H1 (cell line): ENCODE data around the gene HHIP. TPM values are rescaled to one million over a fixed set of nuclear protein-coding genes. Genes with fewer than 3 reads are reported as not detected.

Source experiments
- CTCF ChIA-PET: fragments of 300-600 bp; sonication (Branson Sonifier 250); formaldehyde crosslinking; loops from one replicate; lab custom pipeline; 2021; ENCODE audit not compliant: partially characterized antibody; lab: Charles Lee
- POLR2A ChIA-PET: fragments of 300-600 bp; sonication (Branson Sonifier 250); formaldehyde crosslinking; loops from one replicate; lab custom pipeline; 2021; ENCODE audit warnings: inconsistent platforms; ENCODE audit not compliant: partially characterized antibody; lab: Charles Lee
- DNase-seq, 2 experiments: peaks; one replicate each; pipeline versions ENCODE4 v3.0.0 to v3.0.0-alpha.2; 2010 to 2022; ENCODE audit warnings: low spot score in 2 of 2, low read depth in 1 of 2, mixed read lengths in 1 of 2
- FAIRE-seq: peaks from 2 replicates; lab custom pipeline; 2011; peaks lifted over from hg19 to GRCh38; lab: Jason Lieb, UNC
- H2AFZ ChIP-seq: 2 replicates; pipeline ENCODE4 v1.8.1; 2012; ENCODE audit warnings: low read length, inconsistent platforms
- H2AK5ac ChIP-seq: 2 replicates; pipeline ENCODE4 v1.6.1; 2013; ENCODE audit warnings: low read depth, low read length
- H2BK120ac ChIP-seq: replicated peaks from 2 replicates; pipeline ENCODE3; 2013; ENCODE audit warnings: low read depth, low read length, inconsistent platforms
- H2BK12ac ChIP-seq: 2 replicates; pipeline ENCODE4 v1.6.1; 2013; ENCODE audit warnings: low read depth, low read length
- H2BK15ac ChIP-seq: 2 replicates; pipeline ENCODE4 v1.6.1; 2013; ENCODE audit warnings: low read length
- H2BK20ac ChIP-seq: 2 replicates; pipeline ENCODE4 v1.6.1; 2013; ENCODE audit warnings: low read length
- H2BK5ac ChIP-seq: 2 replicates; pipeline ENCODE4 v1.6.1; 2013; ENCODE audit warnings: low read depth, low read length
- H3K14ac ChIP-seq: 2 replicates; pipeline ENCODE4 v1.6.1; 2013; ENCODE audit warnings: inconsistent platforms; ENCODE audit not compliant: insufficient read length
- H3K18ac ChIP-seq: 2 replicates; pipeline ENCODE4 v1.6.1; 2013; ENCODE audit warnings: low read length; ENCODE audit errors: extremely low read depth
- H3K23ac ChIP-seq: 2 replicates; pipeline ENCODE4 v1.6.1; 2013; ENCODE audit warnings: inconsistent platforms; ENCODE audit not compliant: insufficient read length
- H3K23me2 ChIP-seq: 2 replicates; pipeline ENCODE4 v1.6.1; 2013; ENCODE audit warnings: low read depth, low read length
- H3K27ac ChIP-seq: 2 replicates; pipeline ENCODE4 v1.6.1; 2011; ENCODE audit warnings: low read depth, low read length, inconsistent platforms
- H3K27me3 ChIP-seq, 4 experiments: replicated peaks in 1 of 4; 1 replicate in 1 of 4; 2 replicates in 3 of 4; pipeline versions ENCODE4 v1.6.1 to v1.8.1; 2011 to 2013; ENCODE audit warnings: low read length in 3 of 4, mild to moderate bottlenecking in 3 of 4, inconsistent platforms in 2 of 4, mixed read lengths in 2 of 4, moderate library complexity in 1 of 4; ENCODE audit not compliant: control insufficient read depth in 3 of 4, insufficient read depth in 3 of 4; ENCODE audit errors: extremely low read depth in 1 of 4
- H3K36me3 ChIP-seq, 4 experiments: 2 replicates each; pipeline versions ENCODE4 v1.6.1 to v1.8.1; 2011 to 2013; ENCODE audit warnings: mild to moderate bottlenecking in 4 of 4, low read length in 3 of 4, moderate library complexity in 2 of 4, control low read depth in 1 of 4, inconsistent platforms in 1 of 4; ENCODE audit not compliant: insufficient read depth in 4 of 4, control insufficient read depth in 2 of 4
- H3K4ac ChIP-seq: replicated peaks from 2 replicates; pipeline ENCODE3; 2013; ENCODE audit warnings: low read length, low read depth, mixed read lengths, inconsistent platforms; ENCODE audit not compliant: insufficient read length
- H3K4me1 ChIP-seq, 4 experiments: replicated peaks in 1 of 4; 1 replicate in 1 of 4; 2 replicates in 3 of 4; pipeline versions ENCODE4 v1.6.1 to v1.8.1; 2011 to 2013; ENCODE audit warnings: low read length in 3 of 4, inconsistent platforms in 2 of 4, mixed read lengths in 1 of 4; ENCODE audit not compliant: insufficient read depth in 4 of 4, control insufficient read depth in 3 of 4
- H3K4me2 ChIP-seq, 2 experiments: 2 replicates each; pipeline versions ENCODE4 v1.6.1 to v1.8.1; 2011 to 2013; ENCODE audit warnings: low read depth in 2 of 2, low read length in 2 of 2, control low read depth in 1 of 2, inconsistent platforms in 1 of 2, mild to moderate bottlenecking in 1 of 2; ENCODE audit not compliant: insufficient read depth in 1 of 2
- H3K4me3 ChIP-seq, 4 experiments: fragments of 200-600, 300-600 bp in 1 of 4; sonication (generic), shearing (Covaris generic), sonication (Bioruptor Twin) in 1 of 4; 2 replicates each; pipeline versions ENCODE4 v1.5.1 to v1.8.1; 2011 to 2016; ENCODE audit warnings: low read length in 4 of 4, low read depth in 3 of 4, control low read depth in 2 of 4, inconsistent platforms in 2 of 4, mild to moderate bottlenecking in 2 of 4, mixed read lengths in 1 of 4, moderate library complexity in 1 of 4; ENCODE audit not compliant: insufficient read depth in 2 of 4; ENCODE audit errors: extremely low read depth in 1 of 4
- H3K56ac ChIP-seq: replicated peaks from 2 replicates; pipeline ENCODE3; 2013; ENCODE audit warnings: low read depth, mild to moderate bottlenecking, mixed read lengths, low read length, inconsistent platforms; ENCODE audit not compliant: insufficient read length
- H3K79me1 ChIP-seq: 2 replicates; pipeline ENCODE4 v1.6.1; 2013; ENCODE audit warnings: low read depth, low read length, control low read depth
- H3K79me2 ChIP-seq, 2 experiments: 2 replicates each; pipeline versions ENCODE4 v1.6.1 to v1.8.1; 2012 to 2013; ENCODE audit warnings: low read length in 2 of 2, mild to moderate bottlenecking in 2 of 2, inconsistent platforms in 1 of 2; ENCODE audit not compliant: insufficient read depth in 2 of 2, control insufficient read depth in 1 of 2
- H3K9ac ChIP-seq, 4 experiments: replicated peaks in 1 of 4; 1 replicate in 1 of 4; 2 replicates in 3 of 4; pipeline versions ENCODE4 v1.6.1 to v1.8.1; 2011 to 2013; ENCODE audit warnings: low read depth in 3 of 4, low read length in 3 of 4, control low read depth in 2 of 4, mild to moderate bottlenecking in 2 of 4, moderate library complexity in 2 of 4, inconsistent platforms in 1 of 4; ENCODE audit errors: extremely low read depth in 1 of 4
- H3K9me3 ChIP-seq, 2 experiments: 2 replicates each; pipeline versions ENCODE4 v1.6.1 to v1.8.1; 2012 to 2013; ENCODE audit warnings: mild to moderate bottlenecking in 2 of 2, moderate library complexity in 2 of 2, control low read depth in 1 of 2, inconsistent platforms in 1 of 2, low read depth in 1 of 2, low read length in 1 of 2, mixed read lengths in 1 of 2; ENCODE audit not compliant: insufficient read depth in 2 of 2
- H4K20me1 ChIP-seq, 2 experiments: replicated peaks in 1 of 2; 2 replicates each; pipeline versions ENCODE3 to v1.8.1; 2011 to 2013; ENCODE audit warnings: inconsistent platforms in 2 of 2, low read length in 2 of 2, mild to moderate bottlenecking in 1 of 2; ENCODE audit not compliant: insufficient read depth in 2 of 2, control insufficient read depth in 1 of 2
- H4K5ac ChIP-seq: 2 replicates; pipeline ENCODE4 v1.6.1; 2013; ENCODE audit warnings: low read length, low read depth, mixed read lengths, inconsistent platforms; ENCODE audit not compliant: insufficient read length
- H4K8ac ChIP-seq: 2 replicates; pipeline ENCODE4 v1.8.0; 2013; ENCODE audit warnings: mild to moderate bottlenecking, moderate library complexity, low read length, inconsistent platforms; ENCODE audit not compliant: insufficient read depth; ENCODE audit errors: extremely low read depth
- H4K91ac ChIP-seq: replicated peaks from 2 replicates; pipeline ENCODE3; 2013; ENCODE audit warnings: low read length, mixed read lengths, inconsistent platforms; ENCODE audit not compliant: insufficient read length
- WGBS, 2 experiments: shearing (Covaris generic) in 1 of 2; methylation state at CpG; one replicate each; pipeline versions ENCODE4 v1.1.6 to v1.1.7; 2013 to 2015; ENCODE audit warnings: low lambda C conversion rate in 2 of 2, mixed read lengths in 2 of 2, inconsistent platforms in 1 of 2, low coverage in 1 of 2, missing lambda C conversion rate in 1 of 2; ENCODE audit not compliant: insufficient replicate concordance in 2 of 2, insufficient coverage in 1 of 2, insufficient read length in 1 of 2; ENCODE audit errors: extremely low coverage in 1 of 2, missing lambda C conversion rate in 1 of 2; 5-methylcytosine and 5-hydroxymethylcytosine counted together
- polyA plus RNA-seq, 7 experiments: library from polyadenylated mRNA; depleted of rRNA in 3 of 7; stranded (reverse) in 5 of 7; unstranded in 2 of 7; fragments of >200 nt in 5 of 7; fragments of 200-250 nt in 2 of 7; gene quantifications; 1 replicate in 5 of 7; 2 replicates in 1 of 7; 4 replicates in 1 of 7; pipeline versions ENCODE4 v1.2.1 to v1.2.3, GENCODE V29; 2011 to 2013; ENCODE audit warnings: missing spikeins in 2 of 7, mixed read lengths in 2 of 7
- total RNA-seq: library from RNA; stranded (reverse); fragmentation: NEBNext Ultra II Directional; extraction: Animal tissue kit (Norgen Biotek cat#: 25700); gene quantifications from 2 replicates; pipeline ENCODE4 v1.2.1, GENCODE V29; 2021

HHIP gene
- total and polyA plus RNA-seq, 2 of the 8 experiments (the other 6 are each of a cell fraction or from before 2014, with no cell fraction given): 0.05 to 1.3 TPM

GRCh38 chr4:144685911-144686310 is 40.0 kb downstream of the HHIP start:
- Histone ChIP-seq H3K9me3 (no peaks in the 10 kb centered on the region), H2BK20ac (no peak overlapping the region), H3K4me2 (no peak overlapping the region), H3K27ac (no peak overlapping the region), H4K20me1 (no peaks in the 10 kb centered on the region), H3K4me3 (no peak overlapping the region), H3K23me2 (no peaks in the 10 kb centered on the region), H3K14ac (no peak overlapping the region), H3K79me1 (no peaks in the 10 kb centered on the region), H3K18ac (peak overlapping the region; percentile 62), H4K91ac (no peak overlapping the region), H3K4ac (no peak overlapping the region), H3K36me3 (no peaks in the 10 kb centered on the region), H2AFZ (no peak overlapping the region), H2BK5ac (no peak overlapping the region), H4K8ac (no peak overlapping the region), H2BK12ac (no peak overlapping the region), H3K4me1 (peaks cover 0 to 2% (median under 1%) of the 10 kb centered on the region in 4 experiments; a peak in 2 of 7 replicates), H2AK5ac (no peak overlapping the region), H2BK15ac (no peak overlapping the region), H3K9ac (no peak overlapping the region), H3K79me2 (no peaks in the 10 kb centered on the region), H2BK120ac (no peak overlapping the region), H3K23ac (no peak overlapping the region), H4K5ac (no peak overlapping the region), H3K56ac (no peak overlapping the region), H3K27me3 (no peaks in the 10 kb centered on the region)
- ChIA-PET POLR2A (no interaction called here), CTCF (no interaction called here)
- no peak for FAIRE-seq
- 97% methylated on average over 3 of the region's 3 CpGs; no CpG with 5 or more reads in 1 of the 2 experiments for WGBS, 2 experiments
- no peak for DNase-seq
